ENCODE measurements around the gene BTBD8.

The BTBD8 gene

DNA sequence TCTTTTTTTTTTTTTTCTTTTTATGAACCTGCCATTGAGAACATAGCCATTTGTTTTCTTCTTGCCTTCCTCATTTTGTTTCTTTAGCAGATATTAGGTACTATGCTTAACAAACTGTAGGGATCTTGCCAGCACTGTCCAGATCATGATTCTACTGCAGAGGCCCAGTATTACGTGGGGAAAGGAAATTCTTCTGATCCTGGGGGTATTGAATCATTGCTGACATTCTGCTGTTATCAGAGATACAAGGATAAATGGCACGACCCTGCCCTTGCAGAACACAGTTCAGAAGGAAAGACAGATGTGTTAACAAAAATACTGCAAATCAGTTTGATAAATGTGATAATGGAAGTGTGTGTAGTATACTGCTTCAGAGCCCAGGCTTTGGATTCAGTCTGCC, 56.2 kb downstream of the BTBD8 start:
- in situ Hi-C loops (cut with MboI; ENCODE audit: low pct_unique_long_range_greater_than_20kb, low sequenced_read_pairs, unreplicated experiment) = no loop called here
- TF ChIP-seq, protein P1, sequence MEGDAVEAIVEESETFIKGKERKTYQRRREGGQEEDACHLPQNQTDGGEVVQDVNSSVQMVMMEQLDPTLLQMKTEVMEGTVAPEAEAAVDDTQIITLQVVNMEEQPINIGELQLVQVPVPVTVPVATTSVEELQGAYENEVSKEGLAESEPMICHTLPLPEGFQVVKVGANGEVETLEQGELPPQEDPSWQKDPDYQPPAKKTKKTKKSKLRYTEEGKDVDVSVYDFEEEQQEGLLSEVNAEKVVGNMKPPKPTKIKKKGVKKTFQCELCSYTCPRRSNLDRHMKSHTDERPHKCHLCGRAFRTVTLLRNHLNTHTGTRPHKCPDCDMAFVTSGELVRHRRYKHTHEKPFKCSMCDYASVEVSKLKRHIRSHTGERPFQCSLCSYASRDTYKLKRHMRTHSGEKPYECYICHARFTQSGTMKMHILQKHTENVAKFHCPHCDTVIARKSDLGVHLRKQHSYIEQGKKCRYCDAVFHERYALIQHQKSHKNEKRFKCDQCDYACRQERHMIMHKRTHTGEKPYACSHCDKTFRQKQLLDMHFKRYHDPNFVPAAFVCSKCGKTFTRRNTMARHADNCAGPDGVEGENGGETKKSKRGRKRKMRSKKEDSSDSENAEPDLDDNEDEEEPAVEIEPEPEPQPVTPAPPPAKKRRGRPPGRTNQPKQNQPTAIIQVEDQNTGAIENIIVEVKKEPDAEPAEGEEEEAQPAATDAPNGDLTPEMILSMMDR (IDR thresholded peaks at IDR 0.05; ENCODE audit: extremely low read depth, insufficient read depth, missing control alignments) = no peak
- no peak for DNase-seq (ENCODE audit: low spot score)

DNA sequence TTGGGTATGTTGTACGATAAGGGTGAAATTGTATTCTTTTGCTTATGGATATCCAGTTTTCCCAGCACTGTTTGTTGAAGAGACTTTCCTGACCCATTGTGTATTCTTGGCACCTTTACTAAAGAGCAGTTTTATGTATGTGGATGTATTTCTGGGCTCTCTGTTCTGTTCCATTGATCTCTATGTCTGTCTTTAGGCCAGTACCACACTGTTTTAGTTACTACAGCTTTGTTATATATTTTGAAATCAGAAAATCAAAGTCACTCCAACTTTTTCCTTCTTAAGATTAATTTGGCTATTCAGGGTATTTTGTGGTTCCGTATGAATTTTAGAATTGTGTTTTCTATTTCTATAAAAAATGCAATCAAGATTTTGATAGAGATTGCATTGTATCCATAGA, 74.8 kb downstream of the BTBD8 start:
- in situ Hi-C loops (cut with MboI; ENCODE audit: low pct_unique_long_range_greater_than_20kb, low sequenced_read_pairs, unreplicated experiment) = no loop called here
- DNase-seq (ENCODE audit: low spot score) = no peak
- TF ChIP-seq, protein P1 (IDR thresholded peaks at IDR 0.05; ENCODE audit: extremely low read depth, insufficient read depth, missing control alignments) = no peak

DNA sequence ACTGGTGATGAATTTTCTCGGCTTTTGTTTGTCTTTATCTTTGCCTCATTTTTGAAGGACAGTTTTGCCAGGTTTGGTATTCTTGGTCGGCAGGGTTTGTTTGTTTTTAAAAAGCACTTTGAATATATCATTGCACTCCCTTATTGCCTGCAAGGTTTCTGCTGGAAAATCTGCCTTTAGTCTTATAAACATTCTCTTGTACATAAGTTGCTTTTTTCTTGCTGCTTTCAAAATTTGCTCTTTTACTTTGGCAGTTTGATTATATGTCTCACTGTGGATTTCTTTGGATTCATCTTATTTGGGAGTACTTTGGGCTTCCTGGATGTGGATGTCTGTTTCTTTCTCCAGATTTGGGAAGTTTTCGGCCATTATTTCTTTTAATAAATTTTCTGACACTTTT, 79.4 kb downstream of the BTBD8 start:
- in situ Hi-C loops (cut with MboI; ENCODE audit: low pct_unique_long_range_greater_than_20kb, low sequenced_read_pairs, unreplicated experiment) = no loop called here
- TF ChIP-seq, protein P1 (IDR thresholded peaks at IDR 0.05; ENCODE audit: extremely low read depth, insufficient read depth, missing control alignments) = no peak

DNA sequence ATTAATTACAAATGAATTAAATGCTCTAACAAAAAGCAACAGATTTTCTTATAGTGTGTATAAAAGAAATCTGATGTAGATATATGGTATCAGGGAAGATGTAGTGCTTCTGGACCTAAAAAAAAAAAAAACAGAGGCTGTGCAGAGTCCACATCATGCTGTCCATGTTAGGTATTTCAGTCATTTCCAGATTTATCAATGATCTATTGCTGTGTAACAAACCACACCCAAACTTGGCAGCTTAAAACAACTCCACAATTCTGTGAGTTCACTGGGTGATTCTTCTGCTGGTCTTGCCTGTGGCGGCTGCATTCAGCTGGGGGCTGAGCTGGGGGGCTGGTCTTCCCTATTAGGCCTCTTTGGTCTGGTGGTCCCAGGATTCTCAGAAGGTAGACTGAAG, 85.2 kb downstream of the BTBD8 start:
- in situ Hi-C loops (cut with MboI; ENCODE audit: low pct_unique_long_range_greater_than_20kb, low sequenced_read_pairs, unreplicated experiment) = no loop called here
- no peak for DNase-seq (ENCODE audit: low spot score)
- TF ChIP-seq, protein P1 (IDR thresholded peaks at IDR 0.05; ENCODE audit: extremely low read depth, insufficient read depth, missing control alignments) = no peak

More for the DNA sequence above, 79.4 kb downstream of the BTBD8 start:
- DNase-seq (ENCODE audit: low spot score) = no peak

DNA sequence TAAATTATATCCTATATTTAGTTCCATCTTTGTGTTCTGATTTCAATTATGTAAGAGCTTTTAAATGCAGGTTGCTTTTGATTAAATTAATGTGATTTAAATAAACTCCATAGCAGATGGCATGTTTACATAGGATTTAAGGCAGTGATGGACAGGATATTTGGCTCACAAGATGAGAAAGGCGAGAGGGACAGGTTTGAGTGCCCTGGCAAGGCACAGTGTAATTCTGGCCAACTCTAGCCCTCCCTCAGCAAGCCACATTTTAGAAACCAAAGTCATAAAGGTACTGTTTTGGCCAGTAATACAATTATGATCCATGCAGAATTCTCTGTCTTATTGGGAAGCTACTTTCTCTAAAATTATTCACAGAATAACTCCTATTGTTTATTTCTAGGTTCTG, 87.0 kb downstream of the BTBD8 start:
- in situ Hi-C loops (cut with MboI; ENCODE audit: low pct_unique_long_range_greater_than_20kb, low sequenced_read_pairs, unreplicated experiment) = no loop called here
- no peak for DNase-seq (ENCODE audit: low spot score)

DNA sequence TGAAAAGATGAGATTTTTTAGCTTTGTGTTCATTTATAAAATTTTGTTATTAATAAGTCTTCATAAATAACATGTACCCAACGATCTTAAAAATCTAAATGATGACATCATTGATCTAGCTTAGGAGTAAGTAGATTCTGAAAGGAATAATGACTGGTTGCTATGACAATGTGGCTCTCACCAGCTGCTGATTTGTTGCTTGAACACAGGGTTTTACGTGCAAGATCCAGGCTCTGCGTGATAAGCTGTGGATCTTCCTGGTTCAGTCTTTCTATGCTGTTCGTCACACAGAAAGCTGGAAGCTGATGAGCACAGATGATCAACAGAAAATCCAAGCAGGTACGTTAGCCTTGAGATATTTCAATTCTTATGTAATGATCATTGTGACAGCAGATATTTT, 88.5 kb downstream of the BTBD8 start:
- no peak for DNase-seq (ENCODE audit: low spot score)
- in situ Hi-C loops (cut with MboI; ENCODE audit: low pct_unique_long_range_greater_than_20kb, low sequenced_read_pairs, unreplicated experiment) = no loop called here
- TF ChIP-seq, protein P1 (IDR thresholded peaks at IDR 0.05; ENCODE audit: extremely low read depth, insufficient read depth, missing control alignments) = no peak

More for the DNA sequence above, 87.0 kb downstream of the BTBD8 start:
- TF ChIP-seq, protein P1 (IDR thresholded peaks at IDR 0.05; ENCODE audit: extremely low read depth, insufficient read depth, missing control alignments) = no peak
